Testis (tissue), 3 donors: ENCODE data around the gene OR10A5. TPM values are rescaled to one million over a fixed set of nuclear protein-coding genes. Genes with fewer than 3 reads are reported as not detected.

Source experiments
- DNase-seq: peaks from one replicate; pipeline ENCODE4 v3.0.0-alpha.2; 2019
- H3K27ac ChIP-seq, 2 donors: fragments of 200-600 bp; sonication (generic); one replicate each; pipeline ENCODE4 v1.5.1; 2019
- H3K27me3 ChIP-seq: fragments of 200-600 bp; sonication (generic); one replicate; pipeline ENCODE4 v1.5.1; 2019
- H3K36me3 ChIP-seq: fragments of 200-600 bp; sonication (generic); one replicate; pipeline ENCODE4 v1.5.1; 2017; ENCODE audit warnings: low read depth; ENCODE audit errors: missing control alignments
- H3K4me1 ChIP-seq: fragments of 200-600 bp; sonication (generic); one replicate; pipeline ENCODE4 v1.5.1; 2019
- H3K4me3 ChIP-seq, 2 donors: fragments of 200-600 bp; sonication (generic); one replicate each; pipeline ENCODE4 v1.5.1; 2017 to 2019
- H3K9me3 ChIP-seq: fragments of 200-600 bp; sonication (generic); one replicate; pipeline ENCODE4 v1.5.1; 2017
- POLR2A ChIP-seq: fragments of 450-650 bp; IDR thresholded peaks from one replicate; pipeline ENCODE4 v1.6.1; 2017; ENCODE audit warnings: antibody characterized with exemption, mild to moderate bottlenecking, moderate library complexity
- WGBS, 2 donors: methylation state at CpG; one replicate each; pipeline ENCODE4 v1.1.5; 2018; 5-methylcytosine and 5-hydroxymethylcytosine counted together
- intact Hi-C: fragments of 100-400 bp; cut with DNase I; formaldehyde crosslinking; loops from one replicate; pipeline ENCODE4 v1.15.1; 2023; ENCODE audit warnings: low total_unique reads
- polyA plus RNA-seq: library from polyadenylated mRNA; stranded (reverse); fragments of 350-450 nt; fragmentation: Illumina TruSeq; extraction: RNeasy Lipid Tissue Mini Kit (QIAGEN cat#74804); gene quantifications from one replicate; pipeline ENCODE4 v1.2.3, GENCODE V29; 2014; ENCODE audit warnings: low read depth, low replicate concordance; ENCODE audit not compliant: insufficient read depth
- total RNA-seq, 2 donors: library from RNA; depleted of rRNA; stranded (reverse); fragments of >200 nt; gene quantifications; one replicate each; pipeline ENCODE4 v1.2.3, GENCODE V29; 2016
- TF ChIP-seq, protein P1 (sequence below), 3 experiments: fragments of 450-650 bp in 2 of 3; fragments of 200-600 bp in 1 of 3; sonication (generic) in 1 of 3; IDR thresholded peaks; one replicate each; pipeline ENCODE4 v1.5.1; 2016 to 2019; ENCODE audit warnings: antibody characterized with exemption in 3 of 3, mild to moderate bottlenecking in 2 of 3, moderate library complexity in 1 of 3

OR10A5 gene
- total and polyA plus RNA-seq, 3 donors from 2014 or later = not detected

DNA sequence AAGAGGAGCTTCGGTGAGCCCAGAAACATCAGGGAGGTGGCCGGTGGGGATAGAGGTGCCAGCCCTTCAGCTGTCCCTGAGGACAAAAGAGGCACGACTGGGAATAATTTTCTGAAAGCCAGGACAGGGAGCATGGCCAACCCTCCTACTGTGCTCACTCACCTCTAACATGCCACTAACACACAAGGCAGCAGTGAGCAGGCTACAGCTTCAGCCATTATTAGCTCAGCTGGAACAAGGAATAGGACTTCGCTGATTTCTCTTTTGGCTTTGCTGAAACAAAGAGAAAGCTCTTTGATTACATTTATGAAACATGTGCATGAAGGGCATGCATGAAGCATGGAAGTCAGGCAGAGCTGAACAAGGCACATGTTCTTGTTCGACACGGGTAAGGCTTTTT is 12.1 kb upstream of the OR10A5 start:
- TF ChIP-seq POLR2A = no peak
- TF ChIP-seq, protein P1, sequence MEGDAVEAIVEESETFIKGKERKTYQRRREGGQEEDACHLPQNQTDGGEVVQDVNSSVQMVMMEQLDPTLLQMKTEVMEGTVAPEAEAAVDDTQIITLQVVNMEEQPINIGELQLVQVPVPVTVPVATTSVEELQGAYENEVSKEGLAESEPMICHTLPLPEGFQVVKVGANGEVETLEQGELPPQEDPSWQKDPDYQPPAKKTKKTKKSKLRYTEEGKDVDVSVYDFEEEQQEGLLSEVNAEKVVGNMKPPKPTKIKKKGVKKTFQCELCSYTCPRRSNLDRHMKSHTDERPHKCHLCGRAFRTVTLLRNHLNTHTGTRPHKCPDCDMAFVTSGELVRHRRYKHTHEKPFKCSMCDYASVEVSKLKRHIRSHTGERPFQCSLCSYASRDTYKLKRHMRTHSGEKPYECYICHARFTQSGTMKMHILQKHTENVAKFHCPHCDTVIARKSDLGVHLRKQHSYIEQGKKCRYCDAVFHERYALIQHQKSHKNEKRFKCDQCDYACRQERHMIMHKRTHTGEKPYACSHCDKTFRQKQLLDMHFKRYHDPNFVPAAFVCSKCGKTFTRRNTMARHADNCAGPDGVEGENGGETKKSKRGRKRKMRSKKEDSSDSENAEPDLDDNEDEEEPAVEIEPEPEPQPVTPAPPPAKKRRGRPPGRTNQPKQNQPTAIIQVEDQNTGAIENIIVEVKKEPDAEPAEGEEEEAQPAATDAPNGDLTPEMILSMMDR (IDR thresholded peaks at IDR 0.05) = no peak
- 88 to 91% methylated on average over 6 of the region's 6 CpGs for WGBS, 2 donors
- H3K4me3 ChIP-seq = no peak overlapping the region
- no peaks in the 10 kb centered on the region for H3K27me3 ChIP-seq
- intact Hi-C loops = no loop called here
- no peaks in the 10 kb centered on the region for H3K9me3 ChIP-seq
- no peak overlapping the region for H3K27ac ChIP-seq
- no peak for DNase-seq
- H3K36me3 ChIP-seq = no peaks in the 10 kb centered on the region
- no peaks in the 10 kb centered on the region for H3K4me1 ChIP-seq

DNA sequence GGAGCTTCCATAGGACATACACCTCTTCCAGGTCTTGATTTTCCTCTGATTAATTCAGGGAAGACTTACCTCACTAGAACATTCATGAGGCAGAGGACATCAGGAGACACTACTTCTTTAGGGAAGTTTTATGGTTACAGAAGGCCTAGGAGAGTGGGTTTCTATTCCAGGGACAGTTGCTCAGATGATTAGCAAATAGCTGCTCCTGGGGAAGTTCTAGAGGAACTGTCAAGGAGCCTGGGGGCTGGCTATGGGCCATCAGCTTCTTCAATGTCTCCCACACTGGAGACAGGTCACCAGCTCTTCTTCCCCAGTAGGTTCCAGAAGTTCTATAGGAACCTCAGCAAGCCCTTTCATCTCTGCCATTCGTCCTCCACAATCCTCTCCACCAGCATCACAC is 11.5 kb upstream of the OR10A5 start:
- TF ChIP-seq, protein P1 (IDR thresholded peaks at IDR 0.05) = no peak
- no peak for TF ChIP-seq POLR2A
- Histone ChIP-seq H3K36me3 (no peaks in the 10 kb centered on the region), H3K4me1 (no peaks in the 10 kb centered on the region), H3K27me3 (no peaks in the 10 kb centered on the region), H3K27ac (no peak overlapping the region), H3K4me3 (no peak overlapping the region), H3K9me3 (no peaks in the 10 kb centered on the region)
- intact Hi-C loops = no loop called here
- DNase-seq = no peak
- WGBS, 2 donors = 85 to 94% methylated on average over 1 of the region's 1 CpG

DNA sequence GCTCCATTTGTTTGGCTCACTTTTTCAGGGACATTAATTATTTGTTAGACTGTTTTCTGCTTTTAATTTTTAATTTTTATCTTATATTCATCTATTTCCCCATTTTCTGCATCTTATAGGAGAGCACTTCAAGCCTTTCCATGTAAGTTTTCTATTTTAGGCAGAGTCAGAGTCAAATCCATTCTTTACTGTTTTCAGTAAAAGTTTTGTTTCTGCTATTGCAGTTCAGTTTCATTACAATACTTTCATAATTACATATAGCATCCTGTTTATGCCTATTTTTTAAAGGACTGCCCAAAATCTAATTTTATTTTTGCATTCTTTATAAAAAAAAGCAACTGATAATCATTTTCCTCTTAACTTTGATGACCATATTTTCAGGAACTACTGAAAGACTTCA is 3.8 kb upstream of the OR10A5 start:
- intact Hi-C loops = no loop called here
- Histone ChIP-seq H3K4me1 (no peaks in the 10 kb centered on the region), H3K36me3 (no peaks in the 10 kb centered on the region), H3K9me3 (no peaks in the 10 kb centered on the region), H3K27me3 (no peaks in the 10 kb centered on the region), H3K4me3 (no peak overlapping the region), H3K27ac (no peak overlapping the region)
- no peak for DNase-seq
- TF ChIP-seq POLR2A = no peak
- TF ChIP-seq, protein P1 (IDR thresholded peaks at IDR 0.05) = no peak

DNA sequence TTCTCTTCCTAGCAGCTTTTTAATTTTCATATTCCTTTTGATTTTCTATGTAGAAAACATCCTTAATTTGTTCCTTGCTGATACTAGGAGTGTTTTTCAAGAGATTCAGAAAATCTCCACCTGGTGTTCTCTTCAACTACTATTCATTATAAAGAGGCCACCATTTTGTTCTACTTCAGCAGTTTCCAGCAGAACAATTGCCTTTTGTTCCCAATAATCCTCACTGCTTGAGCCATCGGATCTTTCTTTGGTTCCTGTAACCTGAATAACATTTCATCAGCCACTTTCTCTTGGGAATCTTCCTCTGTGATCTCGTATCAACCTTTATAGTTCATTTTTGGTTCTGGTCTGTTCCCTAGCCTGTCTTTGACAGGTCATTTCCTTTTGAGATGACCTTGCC is 1.8 kb upstream of the OR10A5 start:
- H3K36me3 ChIP-seq = no peaks in the 10 kb centered on the region

DNA sequence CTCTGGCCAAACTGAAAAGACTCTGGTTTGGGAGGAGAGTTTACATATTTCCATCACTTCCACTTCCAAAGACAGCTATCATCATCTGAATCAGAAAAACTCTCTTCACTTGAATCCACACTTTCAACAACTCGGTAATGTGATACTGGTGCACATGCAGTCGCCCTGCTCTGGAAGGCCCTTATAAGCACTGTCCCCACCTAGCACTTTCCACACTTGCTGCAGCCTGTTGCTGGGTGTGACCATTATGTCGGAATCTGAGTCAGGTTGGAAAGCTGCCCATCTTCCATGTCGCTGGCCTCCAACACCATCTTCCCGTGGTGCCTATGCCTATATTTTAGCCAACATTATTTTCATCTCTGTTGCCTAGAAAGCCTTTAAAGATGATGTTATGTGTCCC is 1.1 kb upstream of the OR10A5 start:
- intact Hi-C loops = no loop called here
- 92 to 93% methylated on average over 5 of the region's 5 CpGs for WGBS, 2 donors

More for the DNA sequence above, 1.8 kb upstream of the OR10A5 start:
- intact Hi-C loops = no loop called here
- no peak for DNase-seq
- no peak for TF ChIP-seq POLR2A
- TF ChIP-seq, protein P1 (IDR thresholded peaks at IDR 0.05) = no peak
- no peak overlapping the region for H3K27ac ChIP-seq
- no peaks in the 10 kb centered on the region for H3K9me3 ChIP-seq
- no peak overlapping the region for H3K4me3 ChIP-seq
- H3K27me3 ChIP-seq = no peaks in the 10 kb centered on the region
- WGBS, 2 donors = 68 to 79% methylated on average over 2 of the region's 2 CpGs
- H3K4me1 ChIP-seq = no peaks in the 10 kb centered on the region

More for the DNA sequence above, 1.1 kb upstream of the OR10A5 start:
- no peak overlapping the region for H3K27ac ChIP-seq
- no peak for DNase-seq
- no peaks in the 10 kb centered on the region for H3K4me1 ChIP-seq
- no peaks in the 10 kb centered on the region for H3K27me3 ChIP-seq
- TF ChIP-seq, protein P1 (IDR thresholded peaks at IDR 0.05) = no peak
- no peak for TF ChIP-seq POLR2A
- H3K36me3 ChIP-seq = no peaks in the 10 kb centered on the region
- no peaks in the 10 kb centered on the region for H3K9me3 ChIP-seq
- H3K4me3 ChIP-seq = no peak overlapping the region
